Activated CD4-positive, alpha-beta T cell treated with anti-CD3 and anti-CD28 coated beads for 36 hours (primary cell): ENCODE results near the gene WNT3. TPM values are rescaled to one million over a fixed set of nuclear protein-coding genes. Genes with fewer than 3 reads are reported as not detected.

Source experiments
- ATAC-seq: fragments of 200-7000 bp; cut with Tn5 transposase; one replicate; pipeline ENCODE4 v1.10.0; 2021; ENCODE audit warnings: mild to moderate bottlenecking, moderate library complexity
- CTCF ChIA-PET: fragments of 350-600 bp; sonication (Branson Sonifier 250); formaldehyde crosslinking; loops from one replicate; lab custom pipeline; 2021; ENCODE audit warnings: antibody characterized with exemption; lab: Charles Lee
- POLR2A ChIA-PET: fragments of 350-600 bp; sonication (Branson Sonifier 250); formaldehyde crosslinking; loops from one replicate; lab custom pipeline; 2021; ENCODE audit warnings: antibody characterized with exemption, inconsistent platforms; lab: Charles Lee
- DNase-seq: peaks from one replicate; pipeline ENCODE4 v3.0.0-alpha.2; 2020
- H3K27ac Mint-ChIP-seq: one replicate; pipeline ENCODE4 v1.8.0; 2021; ENCODE audit warnings: mixed read lengths
- H3K27me3 Mint-ChIP-seq: one replicate; pipeline ENCODE4 v1.8.0; 2021; ENCODE audit warnings: mixed read lengths
- H3K36me3 Mint-ChIP-seq: one replicate; pipeline ENCODE4 v1.8.0; 2021; ENCODE audit warnings: low read depth, mixed read lengths
- H3K4me1 Mint-ChIP-seq: one replicate; pipeline ENCODE4 v1.8.0; 2021; ENCODE audit warnings: mixed read lengths
- H3K4me3 Mint-ChIP-seq: one replicate; pipeline ENCODE4 v1.8.0; 2021; ENCODE audit warnings: mild to moderate bottlenecking, moderate library complexity, mixed read lengths
- H3K9me3 Mint-ChIP-seq: one replicate; pipeline ENCODE4 v1.8.0; 2021; ENCODE audit warnings: low read depth, mixed read lengths
- intact Hi-C, 2 experiments: fragments of 100-400 bp; cut with DNase I in 1 of 2; cut with micrococcal nuclease in 1 of 2; formaldehyde crosslinking; loops; one replicate each; pipeline versions ENCODE4 v1.14.2 to v1.15.1; 2022 to 2024; cut with DNase I, micrococcal nuclease
- total RNA-seq, 2 experiments: library from RNA; stranded (reverse); gene quantifications; one replicate each; pipeline ENCODE4 v1.2.3, GENCODE V29; 2021

The WNT3 gene
- total RNA-seq, 2 experiments from 2014 or later = 0.09 to 0.12 TPM

DNA sequence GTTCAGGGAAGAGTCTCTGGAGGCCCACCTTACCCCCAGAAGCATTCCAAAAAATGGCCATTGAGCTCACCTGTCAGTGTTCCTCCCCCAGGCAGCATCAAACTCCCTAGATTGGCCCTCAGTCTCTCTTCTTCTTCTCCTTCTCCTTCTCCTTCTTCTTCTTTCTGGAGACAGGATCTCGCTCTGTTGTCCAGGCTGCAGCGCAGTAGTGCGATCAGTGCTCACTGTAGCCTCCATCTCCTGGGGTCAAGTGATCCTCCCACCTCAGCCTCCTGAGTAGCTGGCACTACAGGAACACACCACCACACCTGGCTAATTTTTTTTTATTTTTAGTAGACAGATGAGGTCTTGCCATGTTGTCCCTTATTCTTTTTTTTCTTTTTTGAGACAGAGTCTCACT is 16.4 kb upstream of the WNT3 start:
- Mint-ChIP-seq H3K27ac (no peak overlapping the region), H3K9me3 (no peaks in the 10 kb centered on the region), H3K4me3 (no peak overlapping the region), H3K4me1 (peaks cover 6% of the 10 kb centered on the region), H3K36me3 (no peaks in the 10 kb centered on the region), H3K27me3 (peaks cover 13% of the 10 kb centered on the region)
- intact Hi-C loops = no loop called here
- ChIA-PET POLR2A (no interaction called here), CTCF (interaction anchor here (0.6 to 2.1 kb wide), 13 partner anchors 8 to 373 kb away, joined by 3 to 13 read pairs (median 3); no protein-coding TSS in a partner anchor)
- no peak for DNase-seq
- ATAC-seq = no peak

DNA sequence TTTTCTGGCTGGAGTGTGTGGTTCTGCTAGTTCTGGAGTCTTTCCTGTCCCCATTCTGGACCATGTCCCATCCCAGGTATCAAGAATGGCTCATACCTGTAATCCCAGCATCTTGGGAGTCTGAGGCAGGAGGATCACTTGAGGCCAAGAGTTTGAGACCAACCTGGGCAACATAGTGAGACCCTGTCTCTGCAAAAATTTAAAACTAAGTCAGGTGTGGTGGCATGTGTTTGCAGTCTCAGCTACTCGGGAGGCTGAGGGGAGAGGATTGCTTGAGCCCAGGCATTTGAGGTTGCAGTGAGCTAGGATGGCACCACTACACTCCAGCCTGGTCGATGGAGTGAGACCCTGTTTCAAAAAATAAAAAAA is 15.3 kb upstream of the WNT3 start:
- intact Hi-C loops = no loop called here
- no peak for ATAC-seq
- POLR2A ChIA-PET = interaction anchor here (0.6 kb wide), 1 partner anchor 829 kb away, joined by 6 read pairs; no protein-coding TSS in a partner anchor

DNA sequence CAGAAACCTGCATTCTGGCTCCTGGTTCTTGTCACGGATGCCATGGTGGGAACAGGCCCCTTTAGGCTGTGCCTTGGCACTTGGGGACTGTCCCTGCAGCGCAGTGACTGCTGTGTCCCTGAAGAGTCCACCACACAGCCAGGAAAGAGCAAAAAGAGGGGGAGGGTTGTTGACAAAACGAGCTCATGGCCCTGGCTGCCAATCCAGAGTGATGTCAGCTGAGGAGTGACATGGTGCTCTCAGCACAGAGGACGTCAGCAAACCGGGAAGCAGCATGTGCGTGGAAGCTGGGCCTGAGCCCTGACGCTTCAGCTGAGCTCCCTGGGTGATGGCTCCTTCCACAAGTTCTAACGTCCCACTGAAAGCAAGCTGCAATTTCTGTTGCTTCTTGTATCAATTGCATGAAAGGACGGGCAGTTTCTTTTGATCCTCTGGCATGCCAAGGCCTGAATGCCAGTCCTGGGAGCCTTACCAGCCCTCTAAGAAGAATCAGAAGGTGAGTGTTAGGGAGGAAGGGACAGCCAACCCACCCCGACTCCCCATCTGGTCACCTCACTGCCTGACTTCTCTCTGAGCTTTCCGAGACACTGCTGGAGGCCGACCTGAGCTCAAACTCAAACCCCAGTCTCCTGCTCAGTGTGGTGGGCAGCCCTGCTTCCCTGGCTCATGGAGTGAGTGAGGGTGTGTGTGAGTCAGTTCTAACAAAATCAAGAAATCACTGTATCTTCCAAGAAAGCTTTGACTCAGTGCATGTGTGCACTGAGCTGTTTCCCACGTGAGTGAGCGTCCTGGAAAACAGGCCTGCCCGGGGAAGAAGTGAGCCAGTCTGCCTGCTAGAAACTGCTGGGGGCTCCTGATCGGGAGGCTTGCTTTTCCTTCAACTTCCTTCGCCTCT is 14.7 kb upstream of the WNT3 start:
- ATAC-seq (peak; percentile 66), DNase-seq (no peak)
- Mint-ChIP-seq H3K9me3 (no peaks in the 10 kb centered on the region), H3K27me3 (peaks cover 9% of the 10 kb centered on the region), H3K4me3 (no peak overlapping the region), H3K36me3 (no peaks in the 10 kb centered on the region), H3K4me1 (peaks cover 6% of the 10 kb centered on the region), H3K27ac (no peak overlapping the region)
- CTCF ChIA-PET = interaction anchor here (0.6 to 1.5 kb wide), 6 partner anchors 8 to 640 kb away, joined by 3 to 7 read pairs (median 3); partner anchors contain the start of gene KANSL1
- intact Hi-C loops = no loop called here
- POLR2A ChIA-PET = interaction anchor here (0.6 to 0.7 kb wide), 2 partner anchors 18 to 829 kb away, joined by 3 to 6 read pairs; no protein-coding TSS in a partner anchor

More for the DNA sequence above, 15.3 kb upstream of the WNT3 start:
- Mint-ChIP-seq H3K4me3 (no peak overlapping the region), H3K36me3 (no peaks in the 10 kb centered on the region), H3K27me3 (peaks cover 9% of the 10 kb centered on the region), H3K4me1 (peaks cover 6% of the 10 kb centered on the region), H3K9me3 (no peaks in the 10 kb centered on the region), H3K27ac (no peak overlapping the region)
- no peak for DNase-seq
- CTCF ChIA-PET = interaction anchor here (0.6 to 1.5 kb wide), 5 partner anchors 8 to 641 kb away, joined by 3 to 7 read pairs (median 3); partner anchors contain the start of gene KANSL1

DNA sequence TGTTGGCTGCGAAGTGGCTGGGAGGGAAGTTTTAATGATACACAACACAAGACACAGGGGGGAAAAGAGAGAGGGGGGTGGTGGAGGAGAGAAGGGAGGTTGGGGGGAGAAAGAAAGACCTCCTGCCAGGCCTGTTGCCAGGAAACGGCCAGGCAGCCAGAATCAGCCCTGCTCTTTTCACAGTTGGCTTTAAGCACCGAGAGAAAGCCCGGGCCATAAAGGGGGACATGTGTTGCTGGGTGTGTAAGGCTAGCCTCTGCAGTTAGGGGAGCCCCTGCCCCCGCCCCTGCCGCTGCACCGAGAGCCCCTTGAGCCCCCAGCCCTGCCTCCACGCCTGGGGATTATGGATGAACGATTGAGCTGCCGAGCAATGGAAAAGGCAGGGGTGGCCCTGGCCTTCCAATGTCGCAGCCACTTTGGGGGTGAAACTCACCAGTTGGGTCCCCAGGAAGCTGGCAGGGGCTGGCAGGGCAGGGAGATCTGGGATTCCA is 13.9 kb upstream of the WNT3 start:
- ATAC-seq (no peak), DNase-seq (no peak)
- no peaks in the 10 kb centered on the region for H3K9me3 Mint-ChIP-seq
- no peak overlapping the region for H3K27ac Mint-ChIP-seq
- H3K36me3 Mint-ChIP-seq = no peaks in the 10 kb centered on the region
- POLR2A ChIA-PET = no interaction called here
- no peak overlapping the region for H3K4me3 Mint-ChIP-seq
- peaks cover 8% of the 10 kb centered on the region for H3K27me3 Mint-ChIP-seq
- CTCF ChIA-PET = interaction anchor here (1.0 to 1.5 kb wide), 3 partner anchors 8 to 10 kb away, joined by 3 to 7 read pairs (median 3); no protein-coding TSS in a partner anchor
- H3K4me1 Mint-ChIP-seq = peaks cover 6% of the 10 kb centered on the region
- intact Hi-C loops = no loop called here

DNA sequence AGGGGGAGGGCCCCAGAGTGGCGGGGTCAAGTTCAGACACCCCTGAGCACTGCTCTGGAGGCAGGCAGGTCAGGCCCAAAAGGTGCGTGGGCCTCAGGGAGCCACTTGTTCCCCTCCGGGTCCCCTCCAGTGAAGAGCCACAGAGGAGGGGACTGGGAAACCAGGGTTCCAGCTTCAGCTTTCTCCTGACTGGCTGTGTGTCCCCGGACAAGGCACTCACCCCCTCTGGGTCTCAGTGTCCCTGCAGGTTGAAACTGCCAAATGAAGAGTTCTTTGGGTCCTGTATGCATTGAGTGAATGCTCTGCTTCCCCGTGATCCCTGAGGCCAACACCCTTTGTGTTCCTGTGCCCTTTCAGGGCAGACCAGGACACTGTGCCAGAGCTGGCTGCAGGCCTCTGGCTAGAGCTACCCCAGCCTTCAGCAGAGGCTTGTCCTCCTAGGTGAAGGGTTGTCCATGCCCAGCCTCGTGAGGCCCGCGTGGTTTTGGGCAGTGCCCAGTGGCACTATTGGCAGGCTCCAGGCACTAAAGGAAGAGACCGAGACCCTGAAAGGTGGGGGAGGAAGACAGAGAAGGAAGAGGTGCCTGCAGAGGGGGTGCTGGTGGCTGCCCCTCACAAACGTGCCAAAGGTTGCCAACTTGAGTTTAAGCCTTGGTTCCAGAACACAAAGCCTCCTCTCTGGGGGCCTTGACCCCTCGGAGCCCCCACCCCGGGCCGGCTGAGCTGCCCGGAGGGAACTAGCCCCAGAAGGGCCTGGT is 13.3 kb upstream of the WNT3 start:
- no peak overlapping the region for H3K4me3 Mint-ChIP-seq
- peaks cover 6% of the 10 kb centered on the region for H3K4me1 Mint-ChIP-seq
- ChIA-PET CTCF (interaction anchor here (1.1 kb wide), 1 partner anchor 10 kb away, joined by 3 read pairs; no protein-coding TSS in a partner anchor), POLR2A (no interaction called here)
- no peak overlapping the region for H3K27ac Mint-ChIP-seq
- ATAC-seq = no peak
- no peak for DNase-seq
- no peaks in the 10 kb centered on the region for H3K9me3 Mint-ChIP-seq
- H3K36me3 Mint-ChIP-seq = no peaks in the 10 kb centered on the region
- intact Hi-C loops = no loop called here
- H3K27me3 Mint-ChIP-seq = peaks cover 8% of the 10 kb centered on the region

DNA sequence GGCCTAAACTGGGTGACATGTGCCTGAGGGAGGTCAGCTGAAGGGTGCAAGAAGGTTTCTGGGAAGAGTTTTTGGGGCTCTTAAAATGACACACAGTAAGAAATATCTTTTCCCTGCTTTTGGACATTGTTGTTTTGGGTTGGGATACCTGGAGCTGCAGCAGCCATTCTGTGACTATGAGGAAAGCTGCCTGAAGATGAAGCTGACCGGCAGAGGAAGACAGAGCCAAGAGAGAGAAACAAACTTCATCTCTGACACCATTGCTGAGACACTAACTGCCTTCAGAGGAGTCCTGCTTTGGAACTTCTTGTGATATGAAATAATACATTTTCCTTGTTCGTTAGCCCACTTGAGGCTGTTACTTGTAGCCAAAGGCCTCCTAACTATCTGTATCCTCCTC is 8.8 kb upstream of the WNT3 start:
- DNase-seq = no peak
- Mint-ChIP-seq H3K9me3 (no peaks in the 10 kb centered on the region), H3K27me3 (peaks cover 11% of the 10 kb centered on the region), H3K4me1 (no peaks in the 10 kb centered on the region), H3K36me3 (no peaks in the 10 kb centered on the region), H3K27ac (no peak overlapping the region), H3K4me3 (no peak overlapping the region)
- no peak for ATAC-seq
- POLR2A ChIA-PET = no interaction called here
- intact Hi-C loops = loop anchor here in 1 of 2 experiments (5.0 kb wide), 1 partner anchor 35 kb away; no protein-coding TSS in a partner anchor
- CTCF ChIA-PET = interaction anchor here (0.6 to 1.3 kb wide), 4 partner anchors 8 to 1087 kb away, joined by 3 to 13 read pairs (median 3); no protein-coding TSS in a partner anchor

DNA sequence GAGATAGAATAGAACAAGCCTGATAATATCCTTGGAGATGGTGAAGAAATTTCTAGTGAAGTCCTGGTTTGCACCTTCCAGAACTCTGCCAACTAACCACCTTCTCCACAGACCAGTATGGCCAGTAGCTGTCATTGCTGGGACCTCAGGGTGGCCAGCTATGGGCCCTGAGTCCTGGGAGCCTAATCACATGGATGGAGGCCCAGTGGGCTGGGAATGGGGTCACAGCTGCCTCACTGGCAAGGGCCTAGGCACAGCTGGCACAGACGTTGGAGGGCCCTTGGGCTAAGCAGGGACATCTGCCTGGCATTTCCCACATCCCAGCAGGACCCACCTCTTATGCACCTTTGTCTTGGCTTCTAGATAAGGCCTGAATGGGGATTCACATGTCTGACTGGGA is 7.6 kb upstream of the WNT3 start:
- H3K4me3 Mint-ChIP-seq = no peak overlapping the region
- DNase-seq (no peak), ATAC-seq (no peak)
- H3K9me3 Mint-ChIP-seq = no peaks in the 10 kb centered on the region
- intact Hi-C loops = loop anchor here in 1 of 2 experiments (5.0 kb wide), 1 partner anchor 34 kb away; no protein-coding TSS in a partner anchor
- ChIA-PET POLR2A (no interaction called here), CTCF (interaction anchor here (1.3 kb wide), 2 partner anchors 10 to 15 kb away, joined by 3 to 13 read pairs; no protein-coding TSS in a partner anchor)
- no peak overlapping the region for H3K27ac Mint-ChIP-seq
- peaks cover 23% of the 10 kb centered on the region for H3K27me3 Mint-ChIP-seq
- no peaks in the 10 kb centered on the region for H3K36me3 Mint-ChIP-seq
- no peaks in the 10 kb centered on the region for H3K4me1 Mint-ChIP-seq

DNA sequence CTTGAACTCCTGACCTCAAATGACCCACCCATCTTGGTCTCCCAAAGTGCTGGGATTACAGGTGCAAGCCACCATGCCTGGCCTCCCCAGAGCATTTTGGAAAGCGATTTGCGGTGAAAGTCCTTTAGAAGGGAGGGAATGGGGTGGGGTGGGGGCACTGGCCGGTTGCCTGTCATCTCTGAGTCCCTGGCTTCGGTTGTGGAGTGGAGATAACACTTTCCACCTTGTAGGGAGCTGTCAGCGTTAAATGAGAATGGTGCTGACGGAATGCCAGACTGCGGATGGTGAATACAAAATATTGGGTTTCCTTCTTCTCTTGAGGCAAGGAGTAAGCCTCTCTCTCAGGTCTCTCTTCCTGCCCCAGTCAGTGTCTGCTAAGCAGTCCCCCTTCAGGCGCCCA is 5.2 kb upstream of the WNT3 start:
- Mint-ChIP-seq H3K27ac (no peak overlapping the region), H3K4me1 (peaks cover 10% of the 10 kb centered on the region), H3K4me3 (no peak overlapping the region), H3K36me3 (no peaks in the 10 kb centered on the region), H3K9me3 (no peaks in the 10 kb centered on the region), H3K27me3 (peaks cover 34% of the 10 kb centered on the region)
- intact Hi-C loops = loop anchor here in 1 of 2 experiments (5.0 kb wide), 1 partner anchor 51 kb away; no protein-coding TSS in a partner anchor
- ATAC-seq (no peak), DNase-seq (no peak)
- ChIA-PET CTCF (interaction anchor here (0.6 to 2.0 kb wide), 5 partner anchors 9 to 950 kb away, joined by 3 to 4 read pairs (median 3); no protein-coding TSS in a partner anchor), POLR2A (no interaction called here)

DNA sequence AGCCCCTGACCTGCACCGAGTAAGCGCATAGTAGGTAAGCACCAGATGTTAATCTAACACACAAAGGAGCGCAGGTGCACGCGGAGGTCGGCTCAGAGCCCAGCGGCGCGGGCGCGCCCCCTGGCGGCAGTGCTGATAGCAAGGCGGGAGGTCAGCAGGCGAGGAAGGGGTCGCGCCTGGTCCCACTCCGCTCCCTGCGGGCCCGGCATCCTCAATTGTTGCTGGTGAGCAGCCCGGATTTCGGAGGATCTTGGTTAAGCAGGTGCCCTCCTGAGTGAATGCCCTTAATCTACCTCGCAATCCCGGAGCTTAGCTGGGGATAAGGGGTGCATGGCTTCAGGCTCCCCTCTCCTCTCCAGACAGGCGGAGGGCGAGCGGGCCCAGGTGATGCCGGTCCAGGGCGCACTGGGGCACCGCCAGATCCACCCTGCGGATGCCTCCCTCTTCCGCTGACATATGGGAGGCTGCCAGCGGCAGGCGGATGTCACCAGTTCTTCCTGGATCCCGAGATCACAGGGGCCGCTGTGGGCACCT is 4.0 kb upstream of the WNT3 start:
- Mint-ChIP-seq H3K9me3 (no peaks in the 10 kb centered on the region), H3K27ac (no peak overlapping the region), H3K4me3 (no peak overlapping the region), H3K4me1 (peaks cover 20% of the 10 kb centered on the region), H3K36me3 (no peaks in the 10 kb centered on the region), H3K27me3 (peaks cover 44% of the 10 kb centered on the region)
- DNase-seq (peak; percentile 72), ATAC-seq (peak; percentile 10)
- ChIA-PET CTCF (interaction anchor here (0.6 to 2.0 kb wide), 7 partner anchors 9 to 190 kb away, joined by 3 to 5 read pairs (median 3); no protein-coding TSS in a partner anchor), POLR2A (no interaction called here)
- intact Hi-C loops = loop anchor here in 1 of 2 experiments (5.0 kb wide), 1 partner anchor 50 kb away; no protein-coding TSS in a partner anchor

DNA sequence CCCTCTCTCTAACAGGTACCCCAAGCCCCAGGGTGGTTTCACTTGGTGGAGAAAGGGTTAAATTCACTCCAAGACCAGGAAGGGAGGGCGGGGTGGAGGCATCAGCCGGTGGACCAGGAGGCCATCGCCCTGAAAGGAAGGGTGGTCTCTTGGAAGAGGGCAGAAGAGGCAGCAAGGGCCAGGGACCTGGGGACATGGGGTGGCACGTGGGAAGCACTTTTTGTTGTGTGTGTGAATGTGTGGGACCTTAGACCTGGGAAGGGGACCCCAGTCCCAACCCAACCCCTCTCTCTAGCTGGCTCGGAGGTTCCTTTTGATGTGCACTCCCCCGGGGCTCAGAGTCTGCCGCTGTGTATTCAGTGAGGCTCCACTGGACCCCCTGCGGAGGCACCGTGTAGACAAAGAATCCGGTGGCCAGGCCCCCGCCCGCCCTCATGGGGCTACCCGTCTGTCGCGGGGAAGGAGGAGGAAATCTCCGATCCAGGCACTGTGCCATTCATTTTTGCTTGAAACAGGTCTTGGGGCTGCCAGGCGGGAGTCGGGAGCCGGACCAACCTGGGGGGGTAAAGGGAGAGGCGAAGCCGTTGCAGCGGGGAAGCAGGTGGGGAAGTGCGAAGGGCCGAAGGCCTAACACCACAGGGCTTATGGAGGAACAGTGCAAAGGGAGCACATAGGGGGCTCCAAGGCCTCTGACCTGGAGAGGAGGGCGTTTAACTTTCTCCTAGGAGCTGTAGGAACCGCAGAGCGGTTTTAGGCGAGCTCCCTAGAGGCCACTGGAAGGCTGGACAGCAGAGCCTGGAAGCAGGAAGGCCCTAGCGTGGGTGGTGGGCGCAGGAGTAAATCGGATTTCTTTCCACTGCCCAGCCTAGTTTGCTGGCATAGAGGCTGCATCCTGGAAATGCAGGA is 3.2 kb upstream of the WNT3 start:
- ChIA-PET CTCF (interaction anchor here (0.6 to 1.3 kb wide), 5 partner anchors 9 to 622 kb away, joined by 3 to 5 read pairs (median 3); no protein-coding TSS in a partner anchor), POLR2A (no interaction called here)
- ATAC-seq = no peak
- intact Hi-C loops = loop anchor here in 1 of 2 experiments (5.0 kb wide), 1 partner anchor 49 kb away; no protein-coding TSS in a partner anchor
- Mint-ChIP-seq H3K9me3 (no peaks in the 10 kb centered on the region), H3K4me3 (no peak overlapping the region), H3K4me1 (peaks cover 26% of the 10 kb centered on the region), H3K36me3 (no peaks in the 10 kb centered on the region), H3K27me3 (peaks cover 50% of the 10 kb centered on the region), H3K27ac (no peak overlapping the region)
- no peak for DNase-seq
